WTC11 (cell line): ENCODE data around the gene MYH14. TPM values are rescaled to one million over a fixed set of nuclear protein-coding genes. Genes with fewer than 3 reads are reported as not detected.
A peak's percentile ranks its signal among the peaks of the same experiment; 100 is the strongest.

Experiments
- ATAC-seq: fragments of 200-7000 bp; cut with Tn5 transposase; 2 replicates; pipeline ENCODE4 v1.10.0; 2021; ENCODE audit warnings: mild to moderate bottlenecking, moderate library complexity
- CTCF ChIA-PET: fragments of 300-600 bp; sonication (Branson Sonifier 250); formaldehyde crosslinking; loops from one replicate; lab custom pipeline; 2021; ENCODE audit warnings: antibody characterized with exemption; lab: Charles Lee
- POLR2A ChIA-PET: fragments of 350-600 bp; sonication (Branson Sonifier 250); formaldehyde crosslinking; loops from one replicate; lab custom pipeline; 2021; ENCODE audit warnings: antibody characterized with exemption; lab: Charles Lee
- DNase-seq: peaks from one replicate; pipeline ENCODE4 v3.0.0; 2021; ENCODE audit warnings: low spot score
- H3K27ac Mint-ChIP-seq: 2 replicates; pipeline ENCODE4 v1.8.0; 2021; ENCODE audit warnings: mixed read lengths
- H3K27me3 Mint-ChIP-seq: 2 replicates; pipeline ENCODE4 v1.8.0; 2021; ENCODE audit warnings: low read depth, mild to moderate bottlenecking, moderate library complexity, mixed read lengths
- H3K36me3 Mint-ChIP-seq: 2 replicates; pipeline ENCODE4 v1.8.0; 2021; ENCODE audit warnings: mixed read lengths
- H3K4me1 Mint-ChIP-seq: 2 replicates; pipeline ENCODE4 v1.8.0; 2022; ENCODE audit warnings: mixed read lengths
- H3K4me3 Mint-ChIP-seq: 2 replicates; pipeline ENCODE4 v1.8.0; 2021; ENCODE audit warnings: mild to moderate bottlenecking, moderate library complexity, mixed read lengths
- H3K9me3 Mint-ChIP-seq: 2 replicates; pipeline ENCODE4 v1.8.0; 2021; ENCODE audit warnings: mixed read lengths
- ATF6 ChIP-seq: sonication (generic); formaldehyde crosslinking; IDR thresholded peaks from 2 replicates; pipeline ENCODE4 v1.8.1; 2023; ENCODE audit warnings: mild to moderate bottlenecking, missing genetic modification reagents
- CBFB ChIP-seq: sonication (generic); formaldehyde crosslinking; IDR thresholded peaks from 2 replicates; pipeline ENCODE4 v1.8.1; 2022; ENCODE audit warnings: mild to moderate bottlenecking, low read depth, missing genetic modification reagents
- CREB1 ChIP-seq: sonication (generic); formaldehyde crosslinking; IDR thresholded peaks from 2 replicates; pipeline ENCODE4 v1.8.0; 2023; ENCODE audit warnings: mild to moderate bottlenecking, missing genetic modification reagents
- CTCF ChIP-seq: fragments of 200-600 bp; IDR thresholded peaks from 2 replicates; pipeline ENCODE4 v1.8.0; 2022; ENCODE audit warnings: antibody characterized with exemption
- ELF4 ChIP-seq: sonication (generic); formaldehyde crosslinking; IDR thresholded peaks from 2 replicates; pipeline ENCODE4 v1.8.1; 2022; ENCODE audit warnings: low read depth, mild to moderate bottlenecking, moderate library complexity, missing genetic modification reagents
- EMX1 ChIP-seq: fragments of 250-450 bp; sonication (Bioruptor Pico); IDR thresholded peaks from 2 replicates; pipeline ENCODE4 v1.8.0; 2021; ENCODE audit warnings: mild to moderate bottlenecking
- FOXP1 ChIP-seq: sonication (generic); formaldehyde crosslinking; IDR thresholded peaks from 2 replicates; pipeline ENCODE4 v1.8.0; 2022; ENCODE audit warnings: missing genetic modification reagents, mild to moderate bottlenecking, moderate library complexity, borderline replicate concordance
- GRHL2 ChIP-seq: fragments of 250-450 bp; sonication (Bioruptor Pico); IDR thresholded peaks from 2 replicates; pipeline ENCODE4 v1.8.0; 2022; ENCODE audit warnings: mild to moderate bottlenecking, moderate library complexity; ENCODE audit not compliant: insufficient replicate concordance, severe bottlenecking
- GTF2I ChIP-seq: fragments of 250-450 bp; sonication (Bioruptor Pico); conservative IDR thresholded peaks from 2 replicates; pipeline ENCODE4 v1.4.0; 2021; ENCODE audit warnings: mild to moderate bottlenecking
- IRF2 ChIP-seq: sonication (generic); formaldehyde crosslinking; IDR thresholded peaks from 2 replicates; pipeline ENCODE4 v1.8.0; 2022; ENCODE audit warnings: low read depth, missing genetic modification reagents, borderline replicate concordance
- MLX ChIP-seq: sonication (generic); formaldehyde crosslinking; IDR thresholded peaks from 2 replicates; pipeline ENCODE4 v1.8.1; 2023; ENCODE audit warnings: mild to moderate bottlenecking, missing genetic modification reagents, moderate library complexity
- NR2C2 ChIP-seq: sonication (generic); formaldehyde crosslinking; IDR thresholded peaks from 2 replicates; pipeline ENCODE4 v1.8.0; 2022; ENCODE audit warnings: mild to moderate bottlenecking, missing genetic modification reagents
- NR3C1 ChIP-seq: sonication (generic); formaldehyde crosslinking; conservative IDR thresholded peaks from 2 replicates; pipeline ENCODE4 v1.8.1; 2023; ENCODE audit warnings: low read depth, mild to moderate bottlenecking, missing genetic modification reagents
- PREB ChIP-seq: sonication (generic); formaldehyde crosslinking; IDR thresholded peaks from 2 replicates; pipeline ENCODE4 v1.8.1; 2022; ENCODE audit warnings: mild to moderate bottlenecking, missing genetic modification reagents, moderate library complexity, borderline replicate concordance
- RELA ChIP-seq: sonication (generic); formaldehyde crosslinking; IDR thresholded peaks from 2 replicates; pipeline ENCODE4 v1.8.1; 2022; ENCODE audit warnings: missing genetic modification reagents, mild to moderate bottlenecking, borderline replicate concordance
- RORB ChIP-seq: fragments of 250-450 bp; sonication (Bioruptor Pico); IDR thresholded peaks from 2 replicates; pipeline ENCODE4 v1.9.0; 2021; ENCODE audit warnings: mild to moderate bottlenecking
- TEAD1 ChIP-seq: sonication (generic); formaldehyde crosslinking; IDR thresholded peaks from 2 replicates; pipeline ENCODE4 v1.8.0; 2022; ENCODE audit warnings: mild to moderate bottlenecking, missing genetic modification reagents
- USF1 ChIP-seq: sonication (generic); formaldehyde crosslinking; IDR thresholded peaks from 2 replicates; pipeline ENCODE4 v1.8.0; 2022; ENCODE audit warnings: mild to moderate bottlenecking, missing genetic modification reagents
- ZBTB21 ChIP-seq: sonication (generic); formaldehyde crosslinking; IDR thresholded peaks from 2 replicates; pipeline ENCODE4 v1.8.1; 2023; ENCODE audit warnings: mild to moderate bottlenecking, missing genetic modification reagents, borderline replicate concordance
- ZMAT4 ChIP-seq: fragments of 250-450 bp; sonication (Bioruptor Pico); IDR thresholded peaks from 2 replicates; pipeline ENCODE4 v1.9.0; 2021; ENCODE audit warnings: mild to moderate bottlenecking
- ZNF281 ChIP-seq: sonication (generic); formaldehyde crosslinking; IDR thresholded peaks from 2 replicates; pipeline ENCODE4 v1.8.0; 2023; ENCODE audit warnings: mild to moderate bottlenecking, missing genetic modification reagents
- ZNF396 ChIP-seq: fragments of 250-450 bp; sonication (Bioruptor Pico); IDR thresholded peaks from 2 replicates; pipeline ENCODE4 v1.8.0; 2021; ENCODE audit warnings: mild to moderate bottlenecking, moderate library complexity, borderline replicate concordance
- ZNF423 ChIP-seq: fragments of 250-450 bp; sonication (Bioruptor Pico); IDR thresholded peaks from 2 replicates; pipeline ENCODE4 v2.1.2; 2022; ENCODE audit warnings: mild to moderate bottlenecking, moderate library complexity
- ZNF425 ChIP-seq: fragments of 250-450 bp; sonication (Bioruptor Pico); conservative IDR thresholded peaks from 2 replicates; pipeline ENCODE4 v1.9.0; 2021; ENCODE audit warnings: mild to moderate bottlenecking
- ZNF671 ChIP-seq: fragments of 250-450 bp; sonication (Bioruptor Pico); IDR thresholded peaks from 2 replicates; pipeline ENCODE4 v1.8.0; 2021; ENCODE audit warnings: mild to moderate bottlenecking
- total RNA-seq: library from RNA; stranded (reverse); gene quantifications from 3 replicates; pipeline ENCODE4 v1.2.3, GENCODE V29; 2021

Gene MYH14
- total RNA-seq, 1 experiment from 2014 or later = 25.8 TPM

GRCh38 chr19:50311723-50312635, 108.6 kb downstream of the MYH14 start:
- POLR2A ChIA-PET = interaction anchor here (0.7 to 1.4 kb wide), 5 partner anchors 14 to 47 kb away, joined by 5 to 8 read pairs (median 6); partner anchors contain the start of gene KCNC3
- H3K36me3 Mint-ChIP-seq = peaks cover 15% of the 10 kb centered on the region
- peak overlapping the region; percentile 91 for H3K27ac Mint-ChIP-seq
- DNase-seq = peak; percentile 82
- H3K4me1 Mint-ChIP-seq = peaks cover 26% of the 10 kb centered on the region
- H3K27me3 Mint-ChIP-seq = peaks cover 41% of the 10 kb centered on the region
- peak overlapping the region; percentile 82 for H3K4me3 Mint-ChIP-seq
- ATAC-seq = peak; percentile 9
- CTCF ChIA-PET = interaction anchor here (0.5 to 2.8 kb wide), 15 partner anchors 14 to 581 kb away, joined by 3 to 16 read pairs (median 4); partner anchors contain the start of gene KCNC3
- H3K9me3 Mint-ChIP-seq = peaks cover 12% of the 10 kb centered on the region
- TF ChIP-seq ZMAT4 (CRISPR knock-in tag) = no peak
- TF ChIP-seq RELA (CRISPR knock-in tag) = no peak
- TF ChIP-seq ELF4 = no peak
- TF ChIP-seq PREB = no peak
- TF ChIP-seq ZNF425 (CRISPR knock-in tag) = no peak
- TF ChIP-seq EMX1 (CRISPR knock-in tag) = no peak
- no peak for TF ChIP-seq RORB (CRISPR knock-in tag)
- no peak for TF ChIP-seq MLX (CRISPR knock-in tag)
- no peak for TF ChIP-seq GTF2I (CRISPR knock-in tag)
- peak; percentile 98 for TF ChIP-seq ZNF423 (CRISPR knock-in tag)
- TF ChIP-seq TEAD1 (CRISPR knock-in tag) = peak; percentile 67; the same call in 1 of the 2 replicates
- peak; percentile 65 for TF ChIP-seq FOXP1 (CRISPR knock-in tag)
- TF ChIP-seq ZNF671 (CRISPR knock-in tag) = 0 out of 2 replicates have a peak, but pooled peaks have one; percentile 21
- TF ChIP-seq NR3C1 (CRISPR knock-in tag) = no peak
- TF ChIP-seq GRHL2 = no peak
- TF ChIP-seq NR2C2 (CRISPR knock-in tag) = no peak
- no peak for TF ChIP-seq ZNF281 (CRISPR knock-in tag)
- no peak for TF ChIP-seq IRF2 (CRISPR knock-in tag)
- no peak for TF ChIP-seq CTCF
- no peak for TF ChIP-seq CREB1 (CRISPR knock-in tag)
- TF ChIP-seq CBFB = no peak
- no peak for TF ChIP-seq ZBTB21
- TF ChIP-seq ATF6 (CRISPR knock-in tag) = no peak
- TF ChIP-seq USF1 (CRISPR knock-in tag) = no peak
- TF ChIP-seq ZNF396 (CRISPR knock-in tag) = no peak
